Testis (tissue), 2 donors: Measurements from ENCODE around the gene C17orf113.

ENCODE experiments used
- CTCF ChIP-seq, 3 experiments: fragments of 450-650 bp in 2 of 3; fragments of 200-600 bp in 1 of 3; sonication (generic) in 1 of 3; IDR thresholded peaks; one replicate each; pipeline ENCODE4 v1.5.1; 2016 to 2019; ENCODE audit warnings: antibody characterized with exemption in 3 of 3, mild to moderate bottlenecking in 2 of 3, moderate library complexity in 1 of 3
- POLR2A ChIP-seq: fragments of 450-650 bp; IDR thresholded peaks from one replicate; pipeline ENCODE4 v1.6.1; 2017; ENCODE audit warnings: antibody characterized with exemption, mild to moderate bottlenecking, moderate library complexity

GRCh38 chr17:42076797-42077559 is 26.6 kb upstream of the C17orf113 start:
- no peak for TF ChIP-seq CTCF (IDR thresholded peaks at IDR 0.05)
- no peak for TF ChIP-seq POLR2A
